AG09309 (cell line): Measurements from ENCODE around the gene ZNF138.
"Not testable (repeated sequence)": the region's sequence is repeated elsewhere in the genome, so short reads cannot be mapped to it uniquely, and the experiment has no call there.

Experiments
- DNase-seq: peaks from one replicate; pipeline ENCODE4 v3.0.0-alpha.2; 2010; ENCODE audit warnings: low read depth
- H3K4me3 ChIP-seq: 2 replicates; pipeline ENCODE4 v1.5.1; 2011; ENCODE audit warnings: mild to moderate bottlenecking, low read depth, low read length, moderate library complexity; ENCODE audit not compliant: control insufficient read depth
- TF ChIP-seq, protein P1 (sequence below): IDR thresholded peaks from 2 replicates; pipeline ENCODE4 v1.5.1; 2011; ENCODE audit warnings: mild to moderate bottlenecking, low read depth, low read length, inconsistent platforms; ENCODE audit not compliant: insufficient read depth, control insufficient read depth; ENCODE audit errors: missing control alignments

ZNF138 gene

DNA sequence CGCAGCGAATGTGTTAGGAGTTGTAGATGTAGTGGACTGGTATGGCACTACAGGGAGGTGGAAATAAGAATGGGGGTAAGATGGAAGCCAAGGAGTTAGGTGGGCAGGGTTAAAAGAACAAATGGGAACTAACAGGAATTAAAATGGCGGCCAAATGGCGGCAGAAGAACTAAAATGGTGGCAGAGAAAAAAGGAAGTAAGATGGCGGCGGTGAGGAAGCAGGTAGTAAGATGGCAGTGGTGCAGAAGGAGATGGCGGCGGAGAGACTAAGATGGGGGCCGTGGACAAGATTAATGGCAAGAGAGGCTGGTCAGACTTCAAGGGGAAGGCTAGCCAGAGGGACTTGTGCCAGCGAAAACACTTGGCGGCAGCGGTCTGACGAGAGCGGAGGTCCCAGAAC lies 44.5 kb downstream of the ZNF138 start:
- no peak overlapping the region for H3K4me3 ChIP-seq
- no peak for DNase-seq
- TF ChIP-seq, protein P1, sequence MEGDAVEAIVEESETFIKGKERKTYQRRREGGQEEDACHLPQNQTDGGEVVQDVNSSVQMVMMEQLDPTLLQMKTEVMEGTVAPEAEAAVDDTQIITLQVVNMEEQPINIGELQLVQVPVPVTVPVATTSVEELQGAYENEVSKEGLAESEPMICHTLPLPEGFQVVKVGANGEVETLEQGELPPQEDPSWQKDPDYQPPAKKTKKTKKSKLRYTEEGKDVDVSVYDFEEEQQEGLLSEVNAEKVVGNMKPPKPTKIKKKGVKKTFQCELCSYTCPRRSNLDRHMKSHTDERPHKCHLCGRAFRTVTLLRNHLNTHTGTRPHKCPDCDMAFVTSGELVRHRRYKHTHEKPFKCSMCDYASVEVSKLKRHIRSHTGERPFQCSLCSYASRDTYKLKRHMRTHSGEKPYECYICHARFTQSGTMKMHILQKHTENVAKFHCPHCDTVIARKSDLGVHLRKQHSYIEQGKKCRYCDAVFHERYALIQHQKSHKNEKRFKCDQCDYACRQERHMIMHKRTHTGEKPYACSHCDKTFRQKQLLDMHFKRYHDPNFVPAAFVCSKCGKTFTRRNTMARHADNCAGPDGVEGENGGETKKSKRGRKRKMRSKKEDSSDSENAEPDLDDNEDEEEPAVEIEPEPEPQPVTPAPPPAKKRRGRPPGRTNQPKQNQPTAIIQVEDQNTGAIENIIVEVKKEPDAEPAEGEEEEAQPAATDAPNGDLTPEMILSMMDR, result no peak

DNA sequence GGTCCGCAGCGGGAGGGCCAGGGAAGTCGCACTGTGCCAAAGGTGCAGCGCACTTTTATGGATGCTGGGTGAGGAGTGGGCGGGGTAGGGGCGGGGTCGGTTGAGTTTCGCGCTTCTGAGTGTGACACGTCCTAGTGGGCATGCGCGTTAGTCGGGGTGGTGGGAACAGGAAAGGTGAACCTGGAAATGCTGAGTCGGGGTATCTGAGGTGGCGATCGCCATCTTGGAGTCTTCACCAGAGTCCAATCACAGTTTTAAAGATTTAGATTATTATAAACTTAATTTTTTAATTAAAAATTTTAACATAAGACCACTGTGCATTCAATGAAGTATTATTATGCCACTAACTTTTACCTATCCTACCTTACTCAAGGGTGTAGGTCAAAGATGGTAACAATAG lies 45.7 kb downstream of the ZNF138 start:
- DNase-seq, result no peak
- TF ChIP-seq, protein P1, result no peak
- no peak overlapping the region for H3K4me3 ChIP-seq

DNA sequence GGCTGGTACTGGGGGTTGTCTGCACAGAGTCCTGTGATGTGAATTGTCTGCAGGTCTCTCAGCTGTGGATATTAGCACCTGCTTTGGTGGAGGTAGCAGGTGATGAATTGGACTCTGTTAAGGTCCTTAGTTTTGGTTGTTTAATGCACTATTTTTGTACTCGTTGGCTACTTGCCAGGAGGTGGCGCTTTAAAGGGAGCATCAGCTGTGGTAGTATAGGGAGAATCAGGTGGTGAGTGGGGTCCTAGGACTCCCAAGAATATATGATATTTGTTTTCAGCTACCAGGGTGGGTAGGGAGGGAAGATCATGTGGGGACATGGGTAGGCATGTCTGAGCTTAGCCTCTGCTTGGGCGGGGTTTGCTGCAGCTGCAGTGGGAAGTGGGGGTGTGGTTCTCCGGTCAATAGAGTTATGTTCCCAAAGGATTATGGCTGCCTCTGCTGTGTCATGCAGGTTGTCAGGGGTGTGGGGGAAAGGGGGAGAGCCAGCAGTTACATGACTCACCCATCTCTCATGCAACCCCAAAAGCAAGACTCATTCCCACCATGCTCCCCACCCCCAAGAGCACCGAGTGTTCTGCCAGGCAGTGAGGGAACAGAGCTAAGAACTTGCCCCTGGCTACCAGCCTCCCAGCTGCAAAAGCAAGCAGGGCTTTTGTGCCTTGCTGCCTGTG lies 55.2 kb downstream of the ZNF138 start:
- TF ChIP-seq, protein P1, result no peak
- no peak for DNase-seq
- no peak overlapping the region for H3K4me3 ChIP-seq

DNA sequence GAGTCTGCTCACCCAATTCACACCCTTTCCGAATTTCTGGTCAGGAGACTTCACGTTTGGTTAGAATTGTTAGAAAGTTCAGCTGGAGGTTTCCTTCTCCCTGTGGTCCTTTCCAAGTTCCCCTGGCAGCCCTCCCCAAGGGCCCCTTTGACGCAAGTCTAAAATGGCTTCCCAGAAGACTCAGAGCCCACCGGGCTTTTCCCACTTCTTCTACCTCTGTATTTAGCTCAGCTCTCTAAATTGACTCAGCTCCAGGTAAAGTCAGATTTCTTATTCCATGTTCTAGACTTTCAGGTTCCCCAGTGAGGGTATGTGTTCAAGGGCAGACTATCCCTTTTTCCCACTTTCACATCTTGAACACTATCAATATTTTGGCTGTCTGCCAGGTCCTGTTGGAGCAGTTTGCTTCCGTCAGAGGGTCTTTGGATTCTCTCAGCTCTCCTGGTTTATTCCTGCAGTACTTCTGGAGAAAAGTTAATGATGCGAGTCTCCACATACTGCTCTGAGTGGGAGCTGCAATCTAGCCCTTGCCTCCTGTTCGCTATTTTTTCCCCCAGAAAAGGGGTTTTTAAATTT lies 55.8 kb downstream of the ZNF138 start:
- TF ChIP-seq, protein P1, result no peak
- no peak for DNase-seq
- H3K4me3 ChIP-seq, result no peak overlapping the region

DNA sequence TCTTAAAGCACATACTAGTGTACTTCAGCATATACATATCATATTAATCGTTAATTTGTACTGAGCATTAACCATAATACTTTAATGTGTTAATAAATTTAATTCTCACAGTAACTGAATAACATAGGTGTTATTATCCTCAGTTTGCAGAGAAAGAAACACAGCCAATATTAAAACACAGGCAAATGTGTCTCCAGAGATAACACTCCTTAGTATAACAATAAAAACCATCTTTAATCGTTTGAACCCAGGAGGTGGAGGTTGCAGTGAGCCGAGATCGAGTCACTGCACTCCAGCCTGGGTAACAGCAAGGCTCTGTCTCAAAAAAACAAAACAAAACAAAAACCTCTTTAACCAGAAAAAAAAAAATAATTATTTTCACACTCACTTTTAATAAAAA lies 59.5 kb downstream of the ZNF138 start:
- no peak overlapping the region for H3K4me3 ChIP-seq
- no peak for DNase-seq
- TF ChIP-seq, protein P1, result no peak

DNA sequence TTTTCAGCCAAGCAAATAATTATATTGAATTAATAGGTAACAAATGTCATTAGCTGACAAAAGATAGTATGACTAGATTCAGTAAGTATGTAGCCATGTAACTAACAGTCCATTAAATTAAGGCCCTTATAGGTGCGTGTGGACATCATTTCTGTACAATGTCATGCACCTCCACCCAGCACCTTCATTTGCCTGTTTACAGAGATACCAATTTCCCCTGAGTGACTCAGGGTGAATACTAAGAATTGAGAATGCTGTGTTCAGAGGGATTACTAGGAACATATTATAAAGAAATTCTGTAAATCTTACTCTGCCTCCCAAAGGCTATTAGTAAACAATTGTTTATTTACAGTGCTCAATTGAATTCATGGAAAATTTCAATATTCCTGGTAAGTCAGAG lies 60.7 kb downstream of the ZNF138 start:
- TF ChIP-seq, protein P1, result no peak
- no peak for DNase-seq
- H3K4me3 ChIP-seq, result no peak overlapping the region

DNA sequence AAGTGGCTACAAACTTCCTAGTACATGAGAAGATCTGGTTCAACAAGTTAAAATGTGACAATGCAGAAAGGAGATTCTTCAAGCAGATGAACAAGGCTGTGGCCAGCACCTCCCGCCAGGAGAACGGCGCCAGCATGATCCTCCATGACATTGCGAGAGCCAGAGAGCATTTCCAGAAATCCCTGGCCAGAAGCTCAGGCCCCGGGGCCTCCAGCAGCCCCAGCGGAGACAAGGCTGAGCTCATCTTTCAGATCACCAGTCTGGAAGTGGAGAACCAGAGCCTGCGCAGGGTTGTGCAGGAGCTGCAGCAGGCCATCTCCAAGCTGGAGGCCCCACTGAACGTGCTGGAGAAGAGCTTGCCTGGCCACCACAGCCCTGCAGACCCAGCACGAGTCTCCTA lies 68.8 kb downstream of the ZNF138 start:
- H3K4me3 ChIP-seq, result no peak overlapping the region
- TF ChIP-seq, protein P1, result no peak
- DNase-seq, result no peak

DNA sequence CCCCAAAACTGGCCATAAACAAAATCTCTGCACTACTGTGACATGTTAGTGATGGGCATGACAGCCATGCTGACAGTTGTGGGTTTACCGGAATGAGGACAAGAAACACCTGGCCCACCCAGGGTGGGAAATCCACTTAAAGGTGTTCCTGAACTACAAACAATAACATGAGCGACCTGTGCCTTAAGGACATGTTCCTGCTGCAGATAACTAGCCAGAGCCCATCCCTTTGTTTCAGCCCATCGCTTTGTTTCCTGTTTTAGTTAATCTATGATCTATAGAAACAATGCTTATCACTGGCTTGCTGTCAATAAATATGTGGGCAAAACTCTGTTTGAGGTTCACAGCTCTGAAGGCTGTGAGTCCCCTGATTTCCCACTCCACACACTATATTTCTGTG lies 69.3 kb downstream of the ZNF138 start:
- not testable (repeated sequence) for DNase-seq

More for the DNA sequence above, 69.3 kb downstream of the ZNF138 start:
- not testable (repeated sequence) for H3K4me3 ChIP-seq
